VCaP (cell line): ENCODE measurements around the gene CDCP2.
A peak's percentile ranks its signal among the peaks of the same experiment; 100 is the strongest.

ENCODE experiments used
- H3K27ac ChIP-seq: fragments of 450-650 bp; 2 replicates; pipeline ENCODE4 v1.5.1; 2017
- CTCF ChIP-seq: fragments of 450-650 bp; conservative IDR thresholded peaks from 2 replicates; pipeline ENCODE4 v1.5.1; 2017; ENCODE audit warnings: mild to moderate bottlenecking, moderate library complexity

CDCP2 gene

GRCh38 chr1:54103414-54103813 is 49.4 kb downstream of the CDCP2 start:
- no peak overlapping the region for H3K27ac ChIP-seq
- TF ChIP-seq CTCF: no peak

GRCh38 chr1:54100500-54100899 is 52.3 kb downstream of the CDCP2 start:
- TF ChIP-seq CTCF: no peak
- no peak overlapping the region for H3K27ac ChIP-seq

- H3K27ac ChIP-seq: no peak overlapping the region
- no peak for TF ChIP-seq CTCF
Measured at GRCh38 chr1:54099061-54099610, 53.7 kb downstream of the CDCP2 start.

- H3K27ac ChIP-seq: no peak overlapping the region
Measured at GRCh38 chr1:54096877-54097240, 55.9 kb downstream of the CDCP2 start.

GRCh38 chr1:54096227-54096876 is 56.4 kb downstream of the CDCP2 start:
- no peak overlapping the region for H3K27ac ChIP-seq
- TF ChIP-seq CTCF: no peak

More at GRCh38 chr1:54096877-54097240, 55.9 kb downstream of the CDCP2 start:
- TF ChIP-seq CTCF: no peak

GRCh38 chr1:54095546-54096226 is 57.1 kb downstream of the CDCP2 start:
- no peak overlapping the region; the same call in 1 of the 2 replicates for H3K27ac ChIP-seq
- TF ChIP-seq CTCF: no peak

GRCh38 chr1:54094730-54095105 is 58.1 kb downstream of the CDCP2 start:
- peak overlapping the region; percentile 41 for H3K27ac ChIP-seq
